GM12878 (cell line): ENCODE measurements around the gene TAAR9.

Source experiments
- BCL3 ChIP-seq: IDR thresholded peaks from 2 replicates; pipeline ENCODE4 v1.6.1; 2011; ENCODE audit warnings: borderline replicate concordance, low read depth, mild to moderate bottlenecking, moderate library complexity, low read length; ENCODE audit not compliant: insufficient read depth, poor library complexity, severe bottlenecking
- CTCF ChIP-seq, 3 experiments: IDR thresholded peaks in 2 of 3; conservative IDR thresholded peaks in 1 of 3; 2 replicates each; pipeline ENCODE4 v1.5.1; 2011; ENCODE audit warnings: low read depth in 3 of 3, low read length in 3 of 3, mild to moderate bottlenecking in 3 of 3, control low read depth in 2 of 3, moderate library complexity in 2 of 3, inconsistent platforms in 1 of 3, mixed read lengths in 1 of 3; ENCODE audit not compliant: control insufficient read depth in 2 of 3, insufficient read depth in 1 of 3; ENCODE audit errors: extremely low read depth in 1 of 3
- HDAC2 ChIP-seq: fragments of 200-600 bp; sonication (generic); IDR thresholded peaks from 2 replicates; pipeline ENCODE4 v1.6.1; 2017
- MLLT1 ChIP-seq: fragments of 450-650 bp; IDR thresholded peaks from 2 replicates; pipeline ENCODE4 v1.6.1; 2016; ENCODE audit warnings: mild to moderate bottlenecking
- PBX3 ChIP-seq: IDR thresholded peaks from 2 replicates; pipeline ENCODE4 v1.6.1; 2011; ENCODE audit warnings: mild to moderate bottlenecking, low read depth, low read length, moderate library complexity; ENCODE audit not compliant: insufficient replicate concordance
- POLR2A ChIP-seq: IDR thresholded peaks from 2 replicates; pipeline ENCODE4 v1.6.1; 2011; ENCODE audit warnings: low read depth, mild to moderate bottlenecking, low read length

- TF ChIP-seq HDAC2 (no peak), CTCF (IDR thresholded peaks at IDR 0.05 in 2 of 3, conservative IDR thresholded peaks at IDR 0.05 in 1 of 3; ENCODE audit: control insufficient read depth in 2 of 3, extremely low read depth in 1 of 3, insufficient read depth in 1 of 3, low read depth in 3 of 3, low read length in 3 of 3) (no peak), BCL3 (no peak), POLR2A (no peak), MLLT1 (no peak), PBX3 (no peak)
Measured at GRCh38 chr6:132491881-132492280, 46.2 kb upstream of the TAAR9 start.
